HG03521 (cell line): ENCODE measurements around the gene PAIP2B.
A peak's percentile ranks its signal among the peaks of the same experiment; 100 is the strongest.
"Not testable (repeated sequence)": the region's sequence is repeated elsewhere in the genome, so short reads cannot be mapped to it uniquely, and the experiment has no call there.

ENCODE experiments used
- ATAC-seq: cut with Tn5 transposase; IDR thresholded peaks from one replicate; pipeline ENCODE4 v1.9.1; 2021; ENCODE audit warnings: mild to moderate bottlenecking, moderate library complexity; ENCODE audit not compliant: unreplicated experiment

The PAIP2B gene

DNA sequence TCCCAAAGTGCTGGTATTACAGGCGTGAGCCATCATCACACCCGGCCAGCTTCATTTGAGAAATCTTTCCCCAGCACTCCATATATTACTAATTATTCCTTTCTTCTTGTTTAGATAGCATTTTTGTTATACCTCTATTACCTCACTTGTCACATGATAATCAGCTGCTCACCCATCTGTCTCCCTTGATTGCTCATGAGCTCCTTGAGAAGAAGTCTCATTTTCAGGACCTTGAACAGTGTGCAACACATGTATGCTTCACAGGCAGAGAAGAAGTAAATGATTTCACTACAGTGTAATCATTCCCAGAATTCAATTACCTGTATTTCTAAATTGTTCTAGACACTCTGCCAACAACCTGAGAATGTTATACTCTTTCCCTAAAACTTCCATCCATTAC lies 6.2 kb downstream of the PAIP2B start:
- no peak for ATAC-seq

DNA sequence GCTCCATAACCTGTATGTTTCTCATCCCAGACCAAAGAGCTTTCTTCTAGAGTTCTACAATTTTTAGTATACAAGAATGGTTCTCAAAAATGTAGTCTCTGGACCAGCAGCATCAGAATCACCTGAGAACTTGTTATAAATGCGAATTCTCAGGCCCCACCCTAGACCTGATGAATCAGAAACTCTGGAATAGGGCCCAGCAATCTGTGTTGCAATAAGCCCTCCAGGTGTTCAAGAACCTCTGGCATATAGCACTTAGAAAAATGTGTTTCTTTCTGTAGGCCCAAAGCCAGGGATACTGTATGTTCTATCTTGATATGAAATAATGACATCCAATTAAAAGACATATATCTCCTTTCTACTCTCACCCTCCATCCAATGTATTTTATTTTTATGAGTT lies 10.4 kb downstream of the PAIP2B start:
- no peak for ATAC-seq

DNA sequence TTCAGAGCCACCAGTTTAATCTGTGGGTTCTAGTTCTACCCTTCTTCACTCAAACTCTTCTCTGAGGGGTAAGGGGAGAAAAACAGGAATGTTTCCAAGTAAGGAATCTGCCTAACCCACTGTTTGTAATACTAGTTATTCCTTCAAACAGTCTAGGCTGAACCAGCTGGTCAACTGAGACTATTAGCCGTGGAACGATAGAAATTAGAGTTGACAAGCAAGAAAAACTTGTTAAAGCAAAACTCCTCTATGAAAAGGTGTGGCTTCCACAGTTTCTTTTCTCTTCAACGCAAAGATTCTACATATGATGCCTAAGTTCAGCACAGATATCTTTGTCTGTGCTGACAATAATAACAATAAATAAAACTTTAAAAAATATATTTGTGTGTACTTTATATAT lies 11.5 kb downstream of the PAIP2B start:
- ATAC-seq = no peak

DNA sequence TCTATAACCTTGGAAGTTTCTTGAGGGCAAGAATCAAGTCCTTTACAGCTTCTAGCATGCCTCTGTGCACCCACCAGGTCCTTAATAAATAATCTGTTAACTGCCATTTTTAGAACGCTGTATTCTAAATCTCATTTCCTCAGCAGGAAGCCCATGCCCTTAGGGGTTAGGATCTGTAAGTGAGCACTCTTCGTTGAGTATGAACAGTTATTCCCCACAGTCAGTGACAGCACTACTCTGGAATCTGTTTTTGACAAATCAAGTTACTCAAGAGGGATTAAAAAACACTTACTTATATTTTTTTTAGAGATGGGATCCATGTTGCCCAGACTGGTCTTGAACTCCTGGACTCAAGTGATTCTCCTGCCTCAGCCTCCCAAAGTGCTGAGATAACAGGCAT lies 14.6 kb downstream of the PAIP2B start:
- ATAC-seq = no peak

DNA sequence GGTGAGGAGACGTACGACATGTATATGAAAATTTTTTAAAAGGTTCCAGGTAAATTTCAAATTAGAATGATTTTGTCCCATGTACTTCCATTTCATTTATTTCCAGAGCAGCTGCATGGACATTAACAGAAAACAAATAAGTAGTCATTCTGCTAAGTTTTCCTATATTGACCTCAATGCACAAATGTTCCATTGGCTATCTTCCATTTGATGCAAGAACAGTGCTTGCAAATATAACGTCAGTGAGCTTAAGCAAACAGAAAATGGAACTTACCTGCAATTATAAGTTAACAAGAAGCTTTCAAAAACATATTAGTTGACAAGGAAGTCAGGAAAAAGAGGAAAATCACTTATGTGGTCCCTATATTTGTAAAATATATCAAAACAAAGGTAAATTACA lies 16.6 kb downstream of the PAIP2B start:
- ATAC-seq = no peak

DNA sequence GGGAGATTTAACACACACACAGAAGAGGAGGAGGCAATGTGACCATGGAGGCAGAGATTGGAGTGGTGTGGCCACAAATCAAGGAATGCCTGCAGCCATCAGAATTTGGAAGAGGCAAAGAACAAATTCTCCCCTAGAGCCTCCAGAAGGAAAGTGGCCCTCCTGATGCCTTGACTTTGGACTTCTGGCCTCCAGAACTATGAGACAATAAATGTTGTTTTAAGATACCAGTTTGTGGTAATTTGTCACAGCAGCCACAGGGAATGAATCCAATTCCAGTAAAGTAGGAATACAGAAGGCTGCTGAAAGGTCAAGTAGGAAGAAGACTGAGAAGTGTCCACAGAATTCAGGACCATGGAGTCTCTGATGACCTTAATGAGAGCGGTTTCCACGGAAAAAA lies 18.1 kb downstream of the PAIP2B start:
- no peak for ATAC-seq

DNA sequence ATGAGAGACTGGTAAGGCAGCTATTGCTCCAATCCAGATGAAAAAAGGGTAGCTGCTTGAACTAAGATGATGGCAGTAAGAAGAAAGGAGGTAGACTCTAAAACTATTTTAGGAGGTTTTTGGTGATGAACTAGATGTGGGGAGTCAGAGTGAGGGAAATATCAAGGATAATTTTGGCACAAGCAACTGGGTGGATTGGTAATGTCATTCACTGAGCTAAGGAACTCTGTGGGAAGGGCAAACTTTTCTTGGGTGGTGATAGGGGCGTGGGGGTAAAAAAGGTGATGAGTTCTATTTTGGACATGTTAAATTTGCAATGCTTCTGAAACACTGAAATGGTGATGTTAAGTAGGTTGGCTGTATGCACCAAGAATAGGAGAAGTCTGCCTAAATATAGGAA lies 19.3 kb downstream of the PAIP2B start:
- no peak for ATAC-seq

DNA sequence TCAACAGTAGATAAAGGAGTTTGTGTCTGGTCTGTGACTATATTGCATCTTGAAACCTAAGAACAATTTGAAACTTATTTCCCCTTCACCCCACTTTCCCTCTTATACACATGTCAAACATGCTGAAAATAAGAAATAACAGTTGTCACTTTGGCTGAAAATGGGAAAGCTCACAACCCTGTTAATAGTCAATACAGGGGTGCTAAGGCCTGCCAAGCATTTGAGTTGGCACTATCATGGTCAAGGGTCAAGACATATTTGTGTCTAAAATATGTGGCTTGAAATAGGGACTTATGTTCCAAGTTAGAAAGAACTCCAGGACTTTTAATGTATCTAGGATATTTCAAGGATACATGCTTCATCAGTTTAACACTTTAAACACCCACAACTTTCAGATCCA lies 20.6 kb downstream of the PAIP2B start:
- ATAC-seq = no peak

DNA sequence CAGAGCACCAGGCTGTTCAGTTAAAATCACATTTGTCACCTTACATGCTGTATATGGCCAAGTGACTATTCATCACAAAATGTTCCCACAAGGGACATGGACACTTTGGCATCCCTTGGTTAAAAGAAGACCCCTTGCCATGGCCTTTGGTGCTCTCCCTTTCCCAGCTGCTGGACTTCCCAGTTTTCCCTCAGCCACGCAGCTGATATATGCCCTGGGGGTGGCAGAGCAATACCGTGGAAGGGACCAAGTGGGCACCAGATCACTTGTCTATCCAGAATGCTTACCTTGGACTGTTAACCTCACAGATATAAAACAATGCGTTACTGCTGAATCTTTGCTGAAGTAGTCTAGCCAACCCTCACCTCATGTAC lies 35.3 kb downstream of the PAIP2B start:
- ATAC-seq = no peak

DNA sequence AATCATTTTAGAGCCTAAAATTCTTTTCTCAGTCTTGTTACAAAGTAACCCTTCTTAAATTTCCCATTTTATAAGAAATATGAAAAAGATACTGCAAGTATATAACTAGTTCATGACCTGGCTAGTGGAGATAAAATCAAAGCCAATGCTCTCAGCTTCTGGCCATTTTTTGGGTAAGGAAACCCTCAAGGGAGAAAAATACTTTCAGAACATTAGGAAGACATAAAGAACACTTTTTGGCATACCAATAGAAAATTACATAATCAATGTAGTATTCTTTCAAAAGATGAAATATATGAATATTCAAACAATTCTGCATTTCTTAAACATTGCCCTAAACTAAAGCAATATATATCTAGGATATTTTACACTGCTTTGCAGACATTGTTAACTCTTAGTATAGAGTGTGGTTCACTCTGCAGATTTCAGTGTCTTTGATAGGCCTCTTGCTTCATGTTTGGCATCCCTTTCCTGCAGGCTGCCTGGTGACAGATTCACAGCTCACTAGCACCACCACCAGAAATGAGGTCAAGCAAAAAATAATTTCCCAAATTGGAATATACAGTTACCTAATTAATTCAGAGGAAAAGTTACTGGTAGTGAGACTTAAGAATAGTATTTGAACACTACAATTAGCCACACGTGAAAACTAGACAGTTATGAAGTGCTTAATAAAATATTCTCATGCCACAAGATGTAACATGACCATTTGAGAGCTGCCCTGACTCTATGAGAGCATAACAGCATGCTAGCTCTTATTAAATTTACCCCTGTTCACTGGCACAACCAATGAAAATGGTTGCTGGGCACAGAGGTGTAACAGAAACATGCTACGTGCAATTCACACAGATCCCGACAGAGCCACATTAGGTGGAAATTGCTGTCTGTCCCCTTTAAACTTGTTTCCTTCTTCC lies 36.0 kb downstream of the PAIP2B start:
- no peak for ATAC-seq

DNA sequence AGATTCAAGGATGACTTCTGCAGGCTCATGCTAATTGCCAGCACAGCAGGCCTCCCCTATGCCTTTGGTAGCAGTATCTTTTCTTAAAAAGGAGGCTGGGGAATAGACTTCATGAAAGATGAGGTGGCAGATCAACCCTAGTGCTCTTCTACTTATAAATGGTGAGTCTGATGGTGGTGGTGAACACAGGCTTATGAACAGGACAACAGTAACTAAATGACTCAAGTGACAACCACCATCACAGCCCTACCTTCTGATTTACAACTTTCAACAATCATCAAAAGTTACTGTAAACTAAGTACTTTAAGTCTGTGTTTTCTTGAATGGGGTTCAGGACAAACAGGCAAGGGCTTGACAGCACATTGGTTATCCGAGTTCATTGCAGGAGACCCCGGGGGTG lies 39.3 kb downstream of the PAIP2B start:
- no peak for ATAC-seq

DNA sequence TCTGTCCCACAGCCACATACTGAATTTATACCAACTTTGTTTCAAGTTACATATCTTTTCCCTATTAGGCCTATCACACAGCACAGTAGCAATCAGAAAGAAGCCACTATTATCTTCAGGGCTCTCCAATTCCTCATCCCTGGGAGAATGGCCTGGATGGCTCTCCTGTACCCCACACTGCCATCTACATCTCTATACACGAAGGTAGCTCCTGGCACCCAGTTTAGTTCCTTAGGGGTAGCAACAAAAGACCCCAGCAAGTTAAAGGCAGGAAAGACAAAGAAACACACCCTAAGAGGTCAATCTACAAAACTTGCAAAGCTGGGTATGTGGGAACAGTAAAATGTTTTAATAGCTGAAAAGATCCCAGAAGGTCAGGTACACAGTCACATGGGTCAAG lies 39.9 kb downstream of the PAIP2B start:
- no peak for ATAC-seq

DNA sequence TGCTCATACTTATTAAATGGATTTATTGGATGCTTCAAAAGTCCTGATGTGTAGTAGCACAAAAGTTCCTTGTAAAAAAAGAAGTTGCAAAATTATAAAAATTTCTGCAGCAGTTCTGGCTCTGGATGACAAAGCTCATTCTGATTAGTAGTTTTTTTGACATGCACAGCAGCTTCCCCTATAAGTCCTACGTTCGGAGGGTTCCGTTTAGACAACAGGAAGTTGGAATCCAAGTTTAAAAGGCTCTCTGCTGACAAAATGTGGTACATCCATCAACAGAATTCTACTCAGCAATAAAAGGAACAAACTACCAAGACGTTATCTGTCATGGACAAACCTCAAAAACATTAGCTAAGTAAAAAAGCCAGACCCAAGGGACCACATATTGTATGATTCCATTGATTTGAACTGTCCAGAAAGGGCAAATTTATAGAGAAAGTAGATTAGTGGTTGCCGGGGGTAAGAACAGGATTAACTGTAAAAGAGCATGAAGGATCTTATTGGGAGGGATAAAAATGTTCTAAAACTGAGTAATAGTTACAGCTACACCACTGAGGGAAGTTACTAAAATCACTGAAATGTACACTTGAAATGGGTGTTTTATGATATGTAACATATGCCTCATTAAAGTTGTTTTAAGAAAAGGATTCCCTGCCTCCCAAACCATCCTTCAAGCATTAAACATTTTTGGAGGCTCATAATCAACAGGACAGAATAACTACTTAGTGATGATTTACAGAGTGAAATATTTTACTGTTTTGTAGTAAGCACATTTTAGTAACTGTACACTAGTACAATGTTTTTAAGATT lies 43.4 kb downstream of the PAIP2B start:
- not testable (repeated sequence) for ATAC-seq

DNA sequence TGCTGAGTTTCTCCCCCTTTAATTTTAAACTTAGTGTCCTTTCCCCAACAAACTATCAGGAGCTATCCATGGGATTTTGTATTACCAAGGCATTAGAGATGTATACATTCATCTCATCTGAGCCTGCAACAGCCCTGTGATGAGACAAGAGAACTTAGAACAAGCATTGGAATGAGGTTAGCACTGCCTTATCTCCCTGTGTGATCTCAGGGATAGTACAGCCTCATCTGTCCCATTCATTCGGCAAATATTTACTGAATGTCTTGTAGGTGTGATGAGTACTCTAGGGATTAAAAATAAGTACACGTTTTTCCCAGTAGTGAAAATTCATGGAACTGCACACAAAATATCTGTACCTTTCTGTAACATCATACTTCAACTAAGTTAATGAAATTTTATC lies 45.6 kb downstream of the PAIP2B start:
- no peak for ATAC-seq

DNA sequence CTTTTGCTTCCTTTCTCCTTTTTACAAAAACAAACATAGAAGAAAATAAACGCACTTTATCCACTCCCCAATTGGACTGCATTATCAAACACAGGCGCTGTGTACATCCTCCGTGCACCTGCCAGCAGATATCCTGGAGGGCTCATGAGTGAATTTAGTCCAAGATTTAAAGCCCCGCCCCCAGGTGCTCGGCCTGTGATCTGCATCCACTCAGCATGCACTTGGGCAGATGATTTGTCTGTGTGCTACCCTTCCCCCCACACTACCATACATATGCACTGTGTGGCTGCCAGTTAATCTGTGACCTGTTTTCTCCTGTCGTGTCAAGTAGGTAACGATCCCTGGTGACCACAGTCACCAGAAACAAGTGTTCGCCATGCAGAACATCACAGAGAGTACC lies 48.1 kb downstream of the PAIP2B start:
- ATAC-seq = not testable (repeated sequence)

DNA sequence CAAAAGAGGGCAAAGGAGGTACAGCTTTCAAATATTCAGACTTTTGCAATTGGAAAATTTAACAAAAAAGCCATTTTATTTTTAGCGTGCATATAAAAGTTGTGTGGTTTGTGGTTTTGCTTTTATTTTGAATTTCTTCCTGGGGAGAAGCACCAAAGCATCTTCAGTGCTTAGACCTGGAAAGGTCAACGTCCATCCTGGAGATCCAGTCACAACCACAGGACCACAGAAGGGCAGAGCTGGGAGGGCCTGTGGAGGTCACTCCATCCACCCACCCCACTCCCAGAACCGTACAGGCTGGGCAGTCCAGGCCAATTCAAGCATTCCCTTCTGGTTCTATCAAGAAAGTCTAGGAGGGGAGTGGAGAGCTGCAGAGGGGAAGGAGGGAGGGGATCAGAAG lies 52.7 kb downstream of the PAIP2B start:
- no peak for ATAC-seq

DNA sequence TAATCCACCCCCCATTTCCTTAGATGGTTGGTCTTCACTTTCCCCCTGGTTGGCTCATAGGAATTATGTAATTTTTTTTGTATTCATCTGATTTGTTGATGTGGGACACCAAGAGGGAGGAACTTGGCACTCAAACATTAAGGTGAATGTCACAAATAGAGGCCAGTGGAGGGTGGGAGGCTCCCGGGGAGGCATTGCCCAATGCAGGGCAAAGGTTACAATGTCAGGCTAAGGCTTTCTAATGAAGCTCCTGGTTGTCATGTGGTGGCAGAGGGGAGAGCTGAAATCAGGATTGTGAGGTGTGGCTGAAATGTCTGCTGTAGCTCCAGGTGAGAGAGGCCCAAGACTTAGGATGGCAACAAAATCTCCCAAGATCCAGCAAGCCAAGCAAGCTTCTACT lies 53.8 kb downstream of the PAIP2B start:
- ATAC-seq = no peak

DNA sequence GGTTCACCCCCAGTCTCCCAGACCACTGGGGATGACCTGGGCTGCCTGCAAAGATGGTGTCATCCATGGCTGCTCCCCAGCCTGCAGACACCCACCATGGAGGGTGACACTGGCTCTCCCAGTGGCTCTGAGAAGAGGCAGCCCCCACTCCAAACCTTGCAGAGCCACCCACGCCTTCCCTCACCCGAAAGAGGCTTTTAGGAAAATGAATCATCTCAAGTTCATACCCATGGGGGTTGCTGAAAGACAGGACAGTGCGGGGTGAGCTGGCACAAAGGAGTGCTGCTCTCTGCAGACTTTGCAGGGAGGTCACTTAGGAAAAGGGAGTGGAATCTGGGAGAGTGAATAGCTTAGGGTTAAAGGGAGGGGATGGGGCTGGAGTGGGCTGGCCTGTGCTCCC lies 60.1 kb downstream of the PAIP2B start:
- ATAC-seq = no peak

DNA sequence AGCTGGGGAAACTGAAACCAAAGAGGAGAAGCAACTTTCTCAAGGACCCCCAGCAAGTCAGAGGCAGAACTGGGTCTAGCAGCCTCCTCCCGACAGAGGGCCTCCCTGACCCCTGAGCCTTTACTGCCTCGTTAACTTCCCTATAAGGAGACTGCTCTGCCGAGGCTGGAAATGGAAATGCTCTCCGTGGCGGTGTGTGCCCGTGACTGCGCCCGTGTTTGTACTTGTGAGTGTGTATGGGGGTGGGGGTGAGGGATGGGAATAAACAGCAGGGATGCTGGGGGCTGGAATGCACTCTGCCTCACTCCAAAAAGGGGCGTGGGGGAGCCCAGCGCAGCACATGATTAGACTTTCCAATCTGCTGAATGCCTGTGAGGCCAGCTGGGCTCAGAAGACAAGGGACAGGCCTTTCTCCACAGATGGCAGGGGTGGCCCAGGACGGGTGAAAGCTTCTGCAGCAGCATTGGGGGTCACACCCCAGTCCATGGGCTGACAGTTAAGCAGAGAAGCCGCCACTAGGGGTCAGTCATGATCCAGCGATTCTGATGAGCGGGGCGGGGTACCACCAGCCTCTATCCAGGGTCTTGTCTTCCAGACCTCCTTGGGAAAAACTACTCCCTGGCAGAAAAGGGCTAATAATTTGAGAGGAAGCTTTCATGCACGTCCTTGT lies 69.6 kb downstream of the PAIP2B start:
- ATAC-seq = no peak

DNA sequence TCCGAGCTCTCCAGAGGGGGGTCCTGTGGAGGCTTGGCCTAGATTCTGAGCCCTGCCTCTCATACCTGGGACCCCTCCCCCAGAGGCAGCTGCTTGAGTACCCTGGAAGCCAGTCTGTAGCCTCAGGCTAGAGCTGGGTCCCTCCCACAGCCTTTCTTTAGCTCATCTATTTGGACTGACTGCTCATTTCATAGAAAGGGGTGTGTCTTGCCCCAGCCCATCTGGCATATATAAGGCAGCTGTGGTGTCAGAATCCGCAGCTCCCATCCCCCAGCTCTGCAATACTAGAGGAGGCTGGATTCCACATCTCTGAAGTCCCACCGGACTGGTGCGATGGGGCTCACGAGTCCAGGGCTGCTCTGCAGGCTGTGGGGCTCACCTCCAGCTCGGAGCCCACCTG lies 70.3 kb downstream of the PAIP2B start:
- ATAC-seq = no peak

DNA sequence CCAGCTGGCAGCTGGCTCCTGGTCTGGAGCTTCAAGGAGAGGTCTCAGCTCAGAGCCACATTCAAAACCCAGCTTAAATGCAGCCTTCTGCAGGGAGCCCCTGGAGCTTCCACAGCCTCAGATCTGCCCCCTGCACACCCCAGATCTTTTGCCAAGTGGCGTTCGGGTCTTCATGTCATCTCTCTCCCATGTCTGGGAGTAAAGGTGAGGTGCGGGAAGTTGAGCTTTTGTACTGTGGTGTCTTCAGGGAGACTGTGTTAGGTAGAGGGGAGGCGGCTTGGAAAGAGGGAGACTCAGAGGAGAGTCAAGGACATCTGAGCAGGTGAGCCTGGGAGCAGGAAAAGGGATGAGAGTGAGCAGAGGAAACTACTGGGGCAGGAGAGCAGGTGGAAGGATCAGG lies 71.1 kb downstream of the PAIP2B start:
- ATAC-seq = no peak

DNA sequence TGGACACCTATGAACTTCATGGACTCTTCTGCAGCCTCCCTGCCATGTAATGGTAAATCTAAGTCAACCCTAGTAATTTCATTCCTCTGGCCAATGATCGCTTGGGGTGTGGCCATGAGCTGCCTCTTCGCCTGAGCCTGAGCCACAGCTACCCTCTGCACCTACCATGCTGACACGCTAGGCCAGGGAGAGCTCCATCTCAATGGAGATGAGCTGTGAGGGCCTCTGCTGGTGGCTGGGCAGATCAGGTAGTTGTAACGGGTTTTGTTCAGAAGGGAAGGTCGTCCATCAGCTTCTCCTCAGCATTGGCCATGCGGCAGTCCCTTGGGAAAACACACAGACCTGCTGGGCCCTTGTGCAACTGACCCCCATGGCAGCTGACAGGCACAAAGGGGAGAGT lies 72.1 kb downstream of the PAIP2B start:
- ATAC-seq = peak; percentile 64
